HL-60 (cell line): ENCODE results near the gene C10orf143.

Source experiments
- DNase-seq, 2 experiments: peaks; one replicate each; pipeline ENCODE4 v3.0.0-alpha.2; 2010 to 2020; ENCODE audit warnings: low read depth in 1 of 2, low spot score in 1 of 2
- H3K27ac ChIP-seq: fragments of 250-450 bp; sonication (Bioruptor Pico); replicated peaks from 2 replicates; pipeline ENCODE4 v1.5.1; 2020; ENCODE audit warnings: mild to moderate bottlenecking, moderate library complexity
- H3K27me3 ChIP-seq: fragments of 250-450 bp; sonication (Bioruptor Pico); 2 replicates; pipeline ENCODE4 v1.5.1; 2021; ENCODE audit warnings: mild to moderate bottlenecking, moderate library complexity; ENCODE audit not compliant: insufficient read depth, poor library complexity, severe bottlenecking
- H3K4me3 ChIP-seq: replicated peaks from 2 replicates; pipeline ENCODE4 v1.5.1; 2011; ENCODE audit warnings: mild to moderate bottlenecking, control low read depth, low read length; ENCODE audit not compliant: insufficient read depth
- GABPA ChIP-seq: IDR thresholded peaks from 2 replicates; pipeline ENCODE4 v1.6.1; 2012; ENCODE audit warnings: low read depth
- POLR2AphosphoS5 ChIP-seq: IDR thresholded peaks from 2 replicates; pipeline ENCODE4 v1.6.1; 2012; ENCODE audit warnings: low read depth
- REST ChIP-seq: IDR thresholded peaks from 2 replicates; pipeline ENCODE4 v1.6.1; 2012; ENCODE audit warnings: low read depth; ENCODE audit not compliant: insufficient replicate concordance
- SPI1 ChIP-seq: IDR thresholded peaks from 2 replicates; pipeline ENCODE4 v1.6.1; 2012; ENCODE audit warnings: low read depth, mild to moderate bottlenecking, borderline replicate concordance
- TF ChIP-seq, protein P1 (sequence below): IDR thresholded peaks from one replicate; pipeline ENCODE4 v1.5.1; 2011; ENCODE audit warnings: low read length, control low read depth, inconsistent platforms; ENCODE audit not compliant: insufficient read depth

C10orf143 gene

GRCh38 chr10:130041451-130042371 lies 68.9 kb downstream of the C10orf143 start:
- TF ChIP-seq SPI1 (no peak), POLR2AphosphoS5 (no peak), GABPA (no peak), REST (no peak)
- TF ChIP-seq, protein P1, sequence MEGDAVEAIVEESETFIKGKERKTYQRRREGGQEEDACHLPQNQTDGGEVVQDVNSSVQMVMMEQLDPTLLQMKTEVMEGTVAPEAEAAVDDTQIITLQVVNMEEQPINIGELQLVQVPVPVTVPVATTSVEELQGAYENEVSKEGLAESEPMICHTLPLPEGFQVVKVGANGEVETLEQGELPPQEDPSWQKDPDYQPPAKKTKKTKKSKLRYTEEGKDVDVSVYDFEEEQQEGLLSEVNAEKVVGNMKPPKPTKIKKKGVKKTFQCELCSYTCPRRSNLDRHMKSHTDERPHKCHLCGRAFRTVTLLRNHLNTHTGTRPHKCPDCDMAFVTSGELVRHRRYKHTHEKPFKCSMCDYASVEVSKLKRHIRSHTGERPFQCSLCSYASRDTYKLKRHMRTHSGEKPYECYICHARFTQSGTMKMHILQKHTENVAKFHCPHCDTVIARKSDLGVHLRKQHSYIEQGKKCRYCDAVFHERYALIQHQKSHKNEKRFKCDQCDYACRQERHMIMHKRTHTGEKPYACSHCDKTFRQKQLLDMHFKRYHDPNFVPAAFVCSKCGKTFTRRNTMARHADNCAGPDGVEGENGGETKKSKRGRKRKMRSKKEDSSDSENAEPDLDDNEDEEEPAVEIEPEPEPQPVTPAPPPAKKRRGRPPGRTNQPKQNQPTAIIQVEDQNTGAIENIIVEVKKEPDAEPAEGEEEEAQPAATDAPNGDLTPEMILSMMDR, result no peak
- H3K27ac ChIP-seq, result no peak overlapping the region
- H3K4me3 ChIP-seq, result no peak overlapping the region
- no peaks in the 10 kb centered on the region for H3K27me3 ChIP-seq
- no peak for DNase-seq

- Histone ChIP-seq H3K27ac (no peak overlapping the region), H3K27me3 (no peaks in the 10 kb centered on the region), H3K4me3 (no peak overlapping the region)
- no peak for DNase-seq
- no peak for TF ChIP-seq REST
- no peak for TF ChIP-seq POLR2AphosphoS5
Observed at GRCh38 chr10:130040817-130041330, 69.8 kb downstream of the C10orf143 start.

- Histone ChIP-seq H3K4me3 (no peak overlapping the region), H3K27ac (no peak overlapping the region), H3K27me3 (no peaks in the 10 kb centered on the region)
- TF ChIP-seq POLR2AphosphoS5 (no peak), SPI1 (no peak)
- TF ChIP-seq, protein P1, result no peak
- DNase-seq, result no peak
Observed at GRCh38 chr10:130040351-130040750, 70.3 kb downstream of the C10orf143 start.

GRCh38 chr10:130039141-130039540 lies 71.5 kb downstream of the C10orf143 start:
- no peak for TF ChIP-seq POLR2AphosphoS5
- no peak for TF ChIP-seq REST
- TF ChIP-seq, protein P1, result no peak
- no peak for TF ChIP-seq SPI1
- no peak for TF ChIP-seq GABPA
- Histone ChIP-seq H3K4me3 (no peak overlapping the region), H3K27me3 (no peaks in the 10 kb centered on the region), H3K27ac (no peak overlapping the region)
- DNase-seq, result no peak
